GM12891 (cell line): ENCODE data around the gene SCGB1C2.

Experiments
- POLR2A ChIP-seq: IDR thresholded peaks from 2 replicates; pipeline ENCODE4 v1.6.1; 2011; ENCODE audit warnings: low read depth, low read length, control low read depth
- POLR2AphosphoS5 ChIP-seq: IDR thresholded peaks from 2 replicates; pipeline ENCODE4 v1.6.1; 2011; ENCODE audit warnings: low read depth, low read length, control low read depth
- TAF1 ChIP-seq: IDR thresholded peaks from 2 replicates; pipeline ENCODE4 v1.6.1; 2011; ENCODE audit warnings: low read depth, low read length, control low read depth

- TF ChIP-seq POLR2A (no peak), TAF1 (no peak), POLR2AphosphoS5 (no peak)
Observed at GRCh38 chr17:160336-160735, 23.0 kb downstream of the SCGB1C2 start.
